Fibroblast of the aortic adventitia (primary cell): Measurements from ENCODE around the gene CSNK2A1. TPM values are rescaled to one million over a fixed set of nuclear protein-coding genes. Genes with fewer than 3 reads are reported as not detected.
"Not testable (repeated sequence)": the region's sequence is repeated elsewhere in the genome, so short reads cannot be mapped to it uniquely, and the experiment has no call there.

Experiments used
- DNase-seq: peaks from one replicate; pipeline ENCODE4 v3.0.0-alpha.2; 2010; ENCODE audit warnings: low read depth
- H3K4me3 ChIP-seq: 2 replicates; pipeline ENCODE4 v1.5.1; 2011; ENCODE audit warnings: low read depth, mild to moderate bottlenecking, control low read depth, low read length, moderate library complexity
- total RNA-seq: library from RNA; depleted of rRNA; stranded (reverse); fragments of >200 nt; gene quantifications from 2 replicates; pipeline ENCODE4 v1.2.3, GENCODE V29; 2012; ENCODE audit warnings: low replicate concordance
- TF ChIP-seq, protein P1 (sequence below): IDR thresholded peaks from 2 replicates; pipeline ENCODE4 v1.5.1; 2011; ENCODE audit warnings: mild to moderate bottlenecking, low read length, control low read depth, inconsistent platforms; ENCODE audit not compliant: insufficient read depth

CSNK2A1 gene
- total RNA-seq, 1 donor = 147 TPM

DNA sequence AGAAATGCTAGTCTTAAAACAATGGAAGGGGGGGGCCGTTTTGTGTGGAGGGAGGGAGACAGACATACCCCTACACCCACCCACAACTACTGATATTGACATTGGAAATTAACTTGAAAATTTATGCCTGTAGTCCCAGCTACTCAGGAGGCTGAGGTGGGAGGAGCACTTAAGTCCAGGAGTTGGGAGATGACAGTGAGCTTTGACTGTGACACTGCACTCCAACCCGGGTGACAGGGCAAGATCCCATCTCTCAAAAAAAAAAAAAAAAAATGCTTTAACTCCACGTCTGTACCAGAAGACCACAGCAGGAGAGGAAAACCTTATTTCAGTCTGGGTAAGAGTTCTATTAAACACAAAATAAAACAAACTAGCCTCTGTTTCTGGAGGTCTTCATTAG, 83.4 kb downstream of the CSNK2A1 start:
- TF ChIP-seq, protein P1, sequence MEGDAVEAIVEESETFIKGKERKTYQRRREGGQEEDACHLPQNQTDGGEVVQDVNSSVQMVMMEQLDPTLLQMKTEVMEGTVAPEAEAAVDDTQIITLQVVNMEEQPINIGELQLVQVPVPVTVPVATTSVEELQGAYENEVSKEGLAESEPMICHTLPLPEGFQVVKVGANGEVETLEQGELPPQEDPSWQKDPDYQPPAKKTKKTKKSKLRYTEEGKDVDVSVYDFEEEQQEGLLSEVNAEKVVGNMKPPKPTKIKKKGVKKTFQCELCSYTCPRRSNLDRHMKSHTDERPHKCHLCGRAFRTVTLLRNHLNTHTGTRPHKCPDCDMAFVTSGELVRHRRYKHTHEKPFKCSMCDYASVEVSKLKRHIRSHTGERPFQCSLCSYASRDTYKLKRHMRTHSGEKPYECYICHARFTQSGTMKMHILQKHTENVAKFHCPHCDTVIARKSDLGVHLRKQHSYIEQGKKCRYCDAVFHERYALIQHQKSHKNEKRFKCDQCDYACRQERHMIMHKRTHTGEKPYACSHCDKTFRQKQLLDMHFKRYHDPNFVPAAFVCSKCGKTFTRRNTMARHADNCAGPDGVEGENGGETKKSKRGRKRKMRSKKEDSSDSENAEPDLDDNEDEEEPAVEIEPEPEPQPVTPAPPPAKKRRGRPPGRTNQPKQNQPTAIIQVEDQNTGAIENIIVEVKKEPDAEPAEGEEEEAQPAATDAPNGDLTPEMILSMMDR = no peak
- no peak for DNase-seq
- peak overlapping the region; percentile 83 for H3K4me3 ChIP-seq

DNA sequence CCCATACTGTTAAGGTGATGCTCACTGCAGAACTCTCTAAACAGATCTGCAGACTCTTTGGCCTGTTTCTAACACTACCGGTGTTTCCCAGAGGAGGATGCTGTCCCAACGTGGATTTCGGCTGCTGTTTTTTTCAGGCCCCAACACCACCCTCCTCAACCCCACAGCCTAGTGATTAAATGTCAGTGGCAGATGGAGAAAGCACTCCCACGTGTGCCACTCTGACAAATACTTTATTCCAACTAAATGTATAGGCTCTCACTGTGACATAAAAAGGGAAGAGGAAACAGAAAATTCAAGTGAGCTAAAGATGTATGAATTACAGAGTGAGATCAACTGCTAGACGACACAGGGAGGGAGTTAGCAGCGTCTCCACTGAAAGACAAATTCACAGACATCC, 84.8 kb downstream of the CSNK2A1 start:
- TF ChIP-seq, protein P1 = peak; percentile 4
- no peak overlapping the region for H3K4me3 ChIP-seq
- DNase-seq = no peak

DNA sequence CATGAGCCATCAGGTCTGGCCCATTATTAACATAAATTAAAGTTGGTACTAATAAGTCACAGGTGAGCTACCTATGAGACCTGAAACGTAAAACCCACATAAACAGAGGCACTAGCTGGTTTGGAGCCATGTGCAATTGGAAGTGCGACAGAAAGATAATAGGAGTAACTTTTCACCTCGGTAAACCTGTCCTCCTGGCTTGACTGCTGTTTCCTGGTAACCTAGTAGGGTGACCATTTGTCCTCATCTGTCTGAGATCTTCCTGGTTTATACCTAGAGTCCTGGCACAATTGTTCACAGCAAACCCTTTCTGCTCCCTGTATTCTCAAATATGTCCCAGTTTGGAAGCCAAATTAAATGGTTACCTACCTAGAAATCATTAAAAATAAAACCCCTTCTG, 88.6 kb downstream of the CSNK2A1 start:
- H3K4me3 ChIP-seq = no peak overlapping the region
- TF ChIP-seq, protein P1 = no peak
- no peak for DNase-seq

DNA sequence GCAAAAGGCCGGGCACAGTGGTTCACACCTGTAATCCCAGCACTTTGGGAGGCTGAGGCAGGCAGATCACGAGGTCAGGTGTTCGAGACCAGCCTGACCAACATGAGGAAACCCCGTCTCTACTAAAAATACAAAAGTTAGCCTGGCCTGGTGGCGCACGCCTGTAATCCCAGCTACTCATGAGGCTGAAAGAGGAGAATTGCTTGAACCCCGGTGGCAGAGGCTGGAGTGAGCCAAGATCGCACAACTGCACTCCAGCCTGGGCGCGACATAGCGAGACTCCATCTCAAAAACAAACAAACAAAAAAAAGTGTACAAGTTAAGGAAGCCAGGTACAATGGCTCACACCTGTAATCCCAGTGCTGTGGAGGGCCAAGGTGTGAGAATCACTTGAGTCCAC, 91.6 kb downstream of the CSNK2A1 start:
- not testable (repeated sequence) for DNase-seq, H3K4me3 ChIP-seq

DNA sequence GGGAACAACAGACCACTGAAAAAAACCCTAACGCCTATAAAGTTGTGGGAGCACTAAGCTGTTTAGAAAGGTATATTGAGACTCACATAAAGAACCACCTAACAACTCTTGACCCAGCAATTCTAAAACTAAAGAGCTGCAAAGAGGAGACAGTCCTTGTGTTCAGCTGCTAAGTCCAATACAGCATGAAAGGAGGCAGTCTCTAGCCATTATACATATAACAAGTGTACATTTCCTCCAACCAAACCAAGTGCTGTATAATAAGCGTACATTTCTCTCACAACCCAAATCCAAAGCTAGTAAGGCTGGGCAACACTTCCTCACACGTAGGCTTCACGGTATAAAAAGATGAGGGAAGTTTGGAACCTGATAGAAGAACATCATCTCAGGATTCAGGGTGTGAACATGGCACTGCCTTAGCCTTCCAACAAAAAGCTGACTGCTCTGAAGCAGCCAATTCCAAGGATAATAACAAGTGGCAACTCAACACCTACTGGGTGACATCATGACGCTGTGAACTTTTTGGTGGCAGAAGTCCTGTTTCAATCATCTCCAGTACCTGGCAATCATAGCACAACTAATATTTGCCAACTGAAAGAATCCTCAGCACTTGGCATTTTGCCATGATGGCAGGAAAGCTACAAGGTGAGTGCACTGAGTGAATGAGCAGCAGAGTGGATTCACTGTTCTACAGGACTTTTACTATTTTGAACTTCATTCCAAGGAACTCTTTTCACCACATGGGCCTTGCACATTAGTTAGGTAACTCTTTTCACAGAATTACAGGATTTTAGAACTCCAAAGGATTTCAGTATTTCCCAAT, 97.9 kb downstream of the CSNK2A1 start:
- no peak for DNase-seq
- no peak overlapping the region for H3K4me3 ChIP-seq
- TF ChIP-seq, protein P1 = no peak

DNA sequence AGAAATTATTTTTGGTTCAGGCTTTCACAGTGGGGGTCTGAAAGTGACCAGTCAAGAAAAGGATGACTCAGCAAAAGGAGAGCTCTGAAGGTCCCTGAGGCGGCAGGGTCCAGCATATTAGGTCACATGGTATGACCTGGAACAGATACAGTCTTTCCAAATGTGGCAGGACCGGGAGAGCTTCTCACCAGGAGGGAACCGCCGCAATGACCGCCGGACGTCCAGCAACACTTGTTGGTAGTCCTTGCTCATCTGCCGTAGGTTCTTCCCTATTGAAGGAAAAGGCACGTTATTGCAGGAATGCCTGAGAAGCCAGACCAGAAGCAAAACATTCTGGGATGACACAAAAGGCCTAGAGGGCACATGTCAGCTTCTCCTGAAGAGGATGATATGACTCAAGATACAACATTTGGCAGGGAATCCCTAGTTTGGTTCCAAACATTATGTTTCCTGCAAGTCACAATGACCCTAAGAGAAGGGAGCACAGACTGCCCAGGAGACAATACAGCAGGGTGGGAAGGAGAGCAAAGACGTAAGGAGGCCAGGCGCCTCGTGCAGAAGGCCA, 98.6 kb downstream of the CSNK2A1 start:
- H3K4me3 ChIP-seq = no peak overlapping the region
- TF ChIP-seq, protein P1 = no peak
- peak; percentile 34 for DNase-seq

DNA sequence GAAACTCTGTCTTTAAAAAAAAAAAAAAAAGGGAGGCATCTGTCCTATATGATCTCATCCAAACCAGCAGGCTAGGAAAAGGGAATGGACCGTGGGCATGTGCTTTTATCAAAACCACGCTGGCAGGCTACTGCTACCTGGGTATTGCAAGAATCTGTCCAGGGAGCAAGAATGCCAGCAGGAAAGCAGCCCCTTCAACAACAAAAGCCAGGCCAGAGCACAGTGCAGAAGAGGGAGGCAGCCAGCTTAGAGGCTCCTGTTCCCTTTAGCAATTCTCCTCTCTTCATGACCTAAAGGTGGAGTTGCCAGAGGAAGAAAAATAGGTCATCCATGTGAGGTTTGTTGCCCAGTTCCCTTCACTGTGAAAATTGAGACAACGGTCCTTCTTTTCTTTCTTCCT, 99.5 kb downstream of the CSNK2A1 start:
- TF ChIP-seq, protein P1 = no peak
- no peak overlapping the region for H3K4me3 ChIP-seq
- DNase-seq = no peak
